Loucy (cell line): ENCODE measurements around the gene PDZRN3.

Experiments used
- EZH2phosphoT487 ChIP-seq: fragments of 200-600 bp; IDR thresholded peaks from 2 replicates; pipeline ENCODE4 v1.6.1; 2018; ENCODE audit warnings: antibody characterized with exemption, mild to moderate bottlenecking, moderate library complexity, borderline replicate concordance
- TF ChIP-seq, protein P1 (sequence below): fragments of 200-600 bp; sonication (generic); conservative IDR thresholded peaks from 2 replicates; pipeline ENCODE4 v1.5.1; 2014; ENCODE audit warnings: mild to moderate bottlenecking, antibody characterized with exemption, low read length

DNA sequence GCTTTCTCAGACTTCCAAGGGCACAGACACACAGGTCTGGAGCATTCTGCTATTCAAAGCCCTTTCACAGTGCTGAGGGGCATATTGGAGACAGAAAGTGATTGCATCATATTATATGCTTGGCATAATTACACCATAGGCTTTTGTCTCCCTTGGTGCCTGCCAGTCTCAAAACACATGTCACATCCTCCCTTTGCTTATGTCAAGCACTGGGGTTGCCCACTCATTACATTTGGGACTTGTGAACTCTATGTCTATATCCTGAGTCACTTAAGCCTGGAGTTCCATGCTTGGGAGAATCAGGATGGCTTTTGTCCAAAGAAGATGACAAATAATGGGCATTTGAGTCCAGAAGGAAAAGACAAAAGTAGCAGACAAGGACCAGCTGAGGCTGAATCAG is 12.3 kb upstream of the PDZRN3 start:
- TF ChIP-seq, protein P1, sequence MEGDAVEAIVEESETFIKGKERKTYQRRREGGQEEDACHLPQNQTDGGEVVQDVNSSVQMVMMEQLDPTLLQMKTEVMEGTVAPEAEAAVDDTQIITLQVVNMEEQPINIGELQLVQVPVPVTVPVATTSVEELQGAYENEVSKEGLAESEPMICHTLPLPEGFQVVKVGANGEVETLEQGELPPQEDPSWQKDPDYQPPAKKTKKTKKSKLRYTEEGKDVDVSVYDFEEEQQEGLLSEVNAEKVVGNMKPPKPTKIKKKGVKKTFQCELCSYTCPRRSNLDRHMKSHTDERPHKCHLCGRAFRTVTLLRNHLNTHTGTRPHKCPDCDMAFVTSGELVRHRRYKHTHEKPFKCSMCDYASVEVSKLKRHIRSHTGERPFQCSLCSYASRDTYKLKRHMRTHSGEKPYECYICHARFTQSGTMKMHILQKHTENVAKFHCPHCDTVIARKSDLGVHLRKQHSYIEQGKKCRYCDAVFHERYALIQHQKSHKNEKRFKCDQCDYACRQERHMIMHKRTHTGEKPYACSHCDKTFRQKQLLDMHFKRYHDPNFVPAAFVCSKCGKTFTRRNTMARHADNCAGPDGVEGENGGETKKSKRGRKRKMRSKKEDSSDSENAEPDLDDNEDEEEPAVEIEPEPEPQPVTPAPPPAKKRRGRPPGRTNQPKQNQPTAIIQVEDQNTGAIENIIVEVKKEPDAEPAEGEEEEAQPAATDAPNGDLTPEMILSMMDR: no peak
- TF ChIP-seq EZH2phosphoT487: no peak
